ENCODE results near the gene DRG2. TPM values are rescaled to one million over a fixed set of nuclear protein-coding genes. Genes with fewer than 3 reads are reported as not detected.

Gene DRG2
- 40.6 and 41.3 TPM in 2 replicates for total RNA-seq (2014; rRNA removed; shearing (Covaris generic))

- peak; percentile 85 for DNase-seq (ENCODE audit: low read depth)
Measured at GRCh38 chr17:18087610-18088491, at the start of gene DRG2. DRG2 (plus strand) TSS chr17:18087948; CDS start chr17:18088024, 76 bp downstream.

- peak; percentile 27 for DNase-seq (ENCODE audit: low read depth)
Measured at GRCh38 chr17:18038149-18038850, 49.4 kb upstream of the DRG2 start.

GRCh38 chr17:18038861-18039534, 48.8 kb upstream of the DRG2 start, which contains the start of the genes ATPAF2 and GID4:
ATPAF2 (minus strand) TSS chr17:18039168; CDS start chr17:18039013, 155 bp downstream.
GID4 (plus strand) TSS chr17:18039408; CDS start chr17:18039465, 57 bp downstream.
- DNase-seq (ENCODE audit: low read depth): peak; percentile 98

- peak; percentile 43 for DNase-seq (ENCODE audit: low read depth)
Measured at GRCh38 chr17:18039535-18040260, 48.0 kb upstream of the DRG2 start.

- no peak for DNase-seq (ENCODE audit: low read depth)
Measured at GRCh38 chr17:18040261-18040858, 47.4 kb upstream of the DRG2 start.

- peak; percentile 34 for DNase-seq (ENCODE audit: low read depth)
Measured at GRCh38 chr17:18041776-18042175, 46.0 kb upstream of the DRG2 start.

GRCh38 chr17:18042983-18043382, 44.8 kb upstream of the DRG2 start:
- DNase-seq (ENCODE audit: low read depth): no peak

GRCh38 chr17:18043491-18043890, 44.3 kb upstream of the DRG2 start:
- DNase-seq (ENCODE audit: low read depth): peak; percentile 30

- no peak for DNase-seq (ENCODE audit: low read depth)
Measured at GRCh38 chr17:18044609-18045008, 43.1 kb upstream of the DRG2 start.

- no peak for DNase-seq (ENCODE audit: low read depth)
Measured at GRCh38 chr17:18045691-18046350, 41.9 kb upstream of the DRG2 start.

- no peak for DNase-seq (ENCODE audit: low read depth)
Measured at GRCh38 chr17:18055597-18055996, 32.2 kb upstream of the DRG2 start.

GRCh38 chr17:18056214-18056613, 31.5 kb upstream of the DRG2 start:
- DNase-seq (ENCODE audit: low read depth): no peak

GRCh38 chr17:18059283-18059682, 28.5 kb upstream of the DRG2 start:
- no peak for DNase-seq (ENCODE audit: low read depth)

GRCh38 chr17:18064053-18064452, 23.7 kb upstream of the DRG2 start:
- DNase-seq (ENCODE audit: low read depth): no peak

- no peak for DNase-seq (ENCODE audit: low read depth)
Measured at GRCh38 chr17:18065546-18065945, 22.2 kb upstream of the DRG2 start.

GRCh38 chr17:18066866-18067265, 20.9 kb upstream of the DRG2 start:
- DNase-seq (ENCODE audit: low read depth): no peak

GRCh38 chr17:18069101-18069500, 18.6 kb upstream of the DRG2 start:
- no peak for DNase-seq (ENCODE audit: low read depth)

- DNase-seq (ENCODE audit: low read depth): peak; percentile 60
Measured at GRCh38 chr17:18070861-18071340, 16.8 kb upstream of the DRG2 start.

GRCh38 chr17:18071751-18072150, 16.0 kb upstream of the DRG2 start:
- DNase-seq (ENCODE audit: low read depth): no peak

- no peak for DNase-seq (ENCODE audit: low read depth)
Measured at GRCh38 chr17:18074566-18075272, 13.0 kb upstream of the DRG2 start.

All from M059J (cell line).